HG03045 (cell line): ENCODE data around the gene CADM3.

ENCODE experiments used
- ATAC-seq: cut with Tn5 transposase; IDR thresholded peaks from one replicate; pipeline ENCODE4 v1.9.1; 2021; ENCODE audit warnings: mild to moderate bottlenecking, moderate library complexity; ENCODE audit not compliant: unreplicated experiment

CADM3 gene

GRCh38 chr1:159248311-159248710, 76.9 kb downstream of the CADM3 start:
- no peak for ATAC-seq

- ATAC-seq: no peak
These were observed 79.3 kb downstream of the CADM3 start for GRCh38 chr1:159250638-159251216.
